GM12801 (cell line): ENCODE data around the gene OVOL3.

Experiments used
- CTCF ChIP-seq: IDR thresholded peaks from one replicate; pipeline ENCODE4 v1.5.1; 2011; ENCODE audit warnings: control low read depth; ENCODE audit not compliant: insufficient read length; ENCODE audit errors: extremely low read depth

The OVOL3 gene

GRCh38 chr19:36092566-36092965, 18.4 kb upstream of the OVOL3 start:
- no peak for TF ChIP-seq CTCF

GRCh38 chr19:36093146-36093662, 17.7 kb upstream of the OVOL3 start:
- no peak for TF ChIP-seq CTCF

- TF ChIP-seq CTCF: no peak
Measured at GRCh38 chr19:36093687-36094086, 17.3 kb upstream of the OVOL3 start.

GRCh38 chr19:36097036-36097435, 13.9 kb upstream of the OVOL3 start:
- no peak for TF ChIP-seq CTCF

- no peak for TF ChIP-seq CTCF
Measured at GRCh38 chr19:36099166-36099785, 11.7 kb upstream of the OVOL3 start.

GRCh38 chr19:36100476-36100875, 10.5 kb upstream of the OVOL3 start:
- TF ChIP-seq CTCF: no peak

GRCh38 chr19:36101550-36102327, 9.2 kb upstream of the OVOL3 start:
- TF ChIP-seq CTCF: no peak
